Fibroblast of villous mesenchyme (primary cell): ENCODE measurements around the gene LRRC10B. TPM values are rescaled to one million over a fixed set of nuclear protein-coding genes. Genes with fewer than 3 reads are reported as not detected.

Source experiments
- DNase-seq: peaks from one replicate; pipeline ENCODE4 v3.0.0-alpha.2; 2010; ENCODE audit warnings: low read depth
- H3K4me3 ChIP-seq: 2 replicates; pipeline ENCODE4 v1.5.1; 2011; ENCODE audit warnings: low read depth, mild to moderate bottlenecking, low read length
- CTCF ChIP-seq: IDR thresholded peaks from 2 replicates; pipeline ENCODE4 v1.5.1; 2012; ENCODE audit warnings: low read depth, mild to moderate bottlenecking, low read length; ENCODE audit not compliant: insufficient read depth
- total RNA-seq: library from RNA; depleted of rRNA; stranded (reverse); fragments of >200 nt; gene quantifications from 2 replicates; pipeline ENCODE4 v1.2.3, GENCODE V29; 2012

LRRC10B gene
- total RNA-seq, 1 donor = not detected

GRCh38 chr11:61480261-61480993 lies 28.1 kb upstream of the LRRC10B start:
- TF ChIP-seq CTCF = no peak
- H3K4me3 ChIP-seq = no peak overlapping the region
- no peak for DNase-seq

- TF ChIP-seq CTCF = no peak
- no peak for DNase-seq
- no peak overlapping the region for H3K4me3 ChIP-seq
These were observed 27.6 kb upstream of the LRRC10B start for GRCh38 chr11:61480994-61481335.

DNA sequence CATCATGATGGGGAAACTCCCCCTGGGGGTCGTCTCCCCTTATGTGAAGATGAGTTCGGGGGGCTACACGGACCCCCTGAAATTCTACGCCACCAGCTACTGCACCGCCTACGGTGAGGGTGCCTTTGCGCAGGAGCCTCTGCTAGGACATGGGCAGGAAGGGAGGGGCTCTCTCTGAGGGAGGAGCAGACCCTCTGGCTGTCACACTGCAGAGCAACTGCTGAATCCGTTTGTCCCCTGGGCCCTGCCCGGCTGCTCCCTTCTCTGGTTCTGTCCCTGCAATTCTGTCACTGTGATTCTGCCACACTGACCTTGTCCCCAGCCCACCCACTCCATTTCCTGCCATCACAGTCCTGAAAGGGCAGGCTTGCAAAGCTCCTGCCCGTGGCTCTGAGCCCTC lies 26.7 kb upstream of the LRRC10B start:
- H3K4me3 ChIP-seq = no peak overlapping the region
- no peak for TF ChIP-seq CTCF
- no peak for DNase-seq

GRCh38 chr11:61482513-61482912 lies 26.0 kb upstream of the LRRC10B start:
- H3K4me3 ChIP-seq = no peak overlapping the region
- TF ChIP-seq CTCF = peak; percentile 63
- DNase-seq = no peak

DNA sequence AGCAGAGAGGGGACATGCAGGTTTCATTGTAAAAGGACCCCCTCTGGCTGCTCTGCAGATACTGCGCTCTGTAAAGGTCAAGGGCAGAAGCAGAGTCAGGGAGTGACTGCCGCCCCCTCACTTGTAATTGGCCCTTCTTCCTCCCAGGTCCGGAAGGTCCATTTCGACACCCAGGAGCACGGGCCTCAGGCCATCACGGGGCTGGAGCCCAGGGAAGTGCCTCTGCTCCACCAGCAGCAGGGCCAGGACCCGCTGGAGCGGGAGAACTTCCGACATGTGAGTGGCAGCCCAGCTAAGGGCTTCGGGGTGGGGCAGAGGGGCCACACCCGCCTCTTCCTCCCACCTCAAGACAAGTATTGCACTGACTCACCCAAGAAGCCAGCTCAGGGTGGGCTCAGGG lies 24.0 kb upstream of the LRRC10B start:
- no peak for DNase-seq
- TF ChIP-seq CTCF = no peak

DNA sequence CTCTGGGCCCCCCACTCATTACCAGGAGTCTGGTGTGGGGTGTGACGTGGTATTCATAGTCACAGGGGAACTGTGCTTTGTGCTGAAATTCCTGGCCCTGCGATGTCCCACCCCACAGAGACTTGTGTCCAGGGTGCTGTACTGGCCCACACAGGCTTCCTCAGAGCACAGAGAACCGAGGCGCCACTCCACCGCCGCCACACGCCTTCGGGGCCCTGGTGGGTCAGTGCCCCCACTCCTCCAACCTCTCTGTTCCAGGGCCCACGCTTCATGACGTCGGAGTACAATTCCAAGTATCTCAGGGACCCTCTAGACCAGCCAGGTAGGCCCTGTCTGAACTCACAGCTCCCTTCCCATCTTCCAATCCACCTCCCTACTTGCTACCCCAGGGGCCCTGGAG lies 23.5 kb upstream of the LRRC10B start:
- DNase-seq = no peak
- H3K4me3 ChIP-seq = no peak overlapping the region
- TF ChIP-seq CTCF = no peak

More for the DNA sequence above, 24.0 kb upstream of the LRRC10B start:
- H3K4me3 ChIP-seq = no peak overlapping the region
